IMR-90 (cell line): ENCODE measurements around the gene MTCL3.

Experiments
- ATAC-seq: fragments of 200-7000 bp; cut with Tn5 transposase; 2 replicates; pipeline ENCODE4 v1.9.1; 2020; ENCODE audit warnings: low read depth, mild to moderate bottlenecking, moderate library complexity
- BruUV-seq: library from RNA; stranded (reverse); fragments of 400-500 nt; replicated peaks from 2 replicates; lab custom pipeline; 2021; lab: Mats Ljungman, UMichigan
- CTCF ChIA-PET: fragments of 300-600 bp; formaldehyde crosslinking; extraction: SDS; loops from one replicate; lab custom pipeline; 2021; ENCODE audit warnings: antibody characterized with exemption; lab: Yijun Ruan, JAX
- POLR2A ChIA-PET: fragments of 300-600 bp; sonication (Branson Sonifier 250); formaldehyde crosslinking; loops from one replicate; lab custom pipeline; 2022; ENCODE audit warnings: antibody characterized with exemption; ENCODE audit not compliant: unreplicated experiment; lab: Charles Lee
- DNase-seq: peaks from one replicate; pipeline ENCODE4 v3.0.0; 2013
- H2AFZ ChIP-seq: replicated peaks from 2 replicates; pipeline ENCODE3; 2013; ENCODE audit warnings: low read length, mild to moderate bottlenecking; ENCODE audit not compliant: poor library complexity
- H2AK5ac ChIP-seq: 2 replicates; pipeline ENCODE4 v1.6.1; 2013; ENCODE audit warnings: low read depth, low read length, inconsistent platforms
- H2AK9ac ChIP-seq: replicated peaks from 2 replicates; pipeline ENCODE3; 2013; ENCODE audit warnings: mild to moderate bottlenecking, low read depth, low read length, moderate library complexity; ENCODE audit not compliant: poor library complexity
- H2BK120ac ChIP-seq: 2 replicates; pipeline ENCODE4 v1.6.1; 2013; ENCODE audit warnings: low read depth, low read length, inconsistent platforms
- H2BK15ac ChIP-seq: 3 replicates; pipeline ENCODE4 v1.6.1; 2013; ENCODE audit warnings: low read depth, low read length, inconsistent platforms
- H2BK20ac ChIP-seq: 2 replicates; pipeline ENCODE4 v1.6.1; 2013; ENCODE audit warnings: low read depth, mild to moderate bottlenecking, inconsistent platforms, low read length, moderate library complexity
- H2BK5ac ChIP-seq: 2 replicates; pipeline ENCODE4 v1.6.1; 2013; ENCODE audit warnings: mild to moderate bottlenecking, low read depth, low read length, inconsistent platforms; ENCODE audit not compliant: poor library complexity, severe bottlenecking
- H3K14ac ChIP-seq: replicated peaks from 2 replicates; pipeline ENCODE4 v1.6.1; 2013; ENCODE audit warnings: low read depth, low read length, inconsistent platforms
- H3K18ac ChIP-seq: 2 replicates; pipeline ENCODE4 v1.6.1; 2013; ENCODE audit warnings: low read depth, low read length, control low read depth
- H3K23ac ChIP-seq: 2 replicates; pipeline ENCODE4 v1.6.1; 2013; ENCODE audit warnings: low read depth, low read length, inconsistent platforms
- H3K27ac ChIP-seq: 2 replicates; pipeline ENCODE4 v1.5.1; 2013; ENCODE audit warnings: mild to moderate bottlenecking, control low read depth, low read length; ENCODE audit not compliant: insufficient read depth
- H3K27me3 ChIP-seq: 2 replicates; pipeline ENCODE4 v1.6.1; 2013; ENCODE audit warnings: low read length; ENCODE audit not compliant: control insufficient read depth, insufficient read depth
- H3K36me3 ChIP-seq: 2 replicates; pipeline ENCODE4 v1.6.1; 2013; ENCODE audit warnings: low read length, mixed read lengths; ENCODE audit not compliant: control insufficient read depth, insufficient read depth
- H3K4ac ChIP-seq: 2 replicates; pipeline ENCODE4 v1.6.1; 2013; ENCODE audit warnings: low read depth, low read length, inconsistent platforms
- H3K4me1 ChIP-seq: 2 replicates; pipeline ENCODE4 v1.6.1; 2013; ENCODE audit warnings: low read length, mixed read lengths; ENCODE audit not compliant: control insufficient read depth, insufficient read depth
- H3K4me2 ChIP-seq: 2 replicates; pipeline ENCODE4 v1.6.1; 2013; ENCODE audit warnings: low read depth, mild to moderate bottlenecking, control low read depth, low read length, moderate library complexity
- H3K4me3 ChIP-seq: 2 replicates; pipeline ENCODE4 v1.5.1; 2013; ENCODE audit warnings: low read depth, mild to moderate bottlenecking, control low read depth, low read length, moderate library complexity; ENCODE audit not compliant: insufficient read depth
- H3K56ac ChIP-seq: 2 replicates; pipeline ENCODE4 v1.6.1; 2013; ENCODE audit warnings: low read length, inconsistent platforms; ENCODE audit not compliant: insufficient read depth; ENCODE audit errors: extremely low read depth
- H3K79me1 ChIP-seq, 2 experiments: 2 replicates each; pipeline ENCODE4 v1.6.1; 2013; ENCODE audit warnings: low read length in 2 of 2, inconsistent platforms in 1 of 2, low read depth in 1 of 2
- H3K9ac ChIP-seq: 2 replicates; pipeline ENCODE4 v1.6.1; 2013; ENCODE audit warnings: low read depth, low read length, control low read depth
- H3K9me1 ChIP-seq: 2 replicates; pipeline ENCODE4 v1.6.1; 2013; ENCODE audit warnings: low read length, inconsistent platforms; ENCODE audit not compliant: insufficient read depth
- H3K9me3 ChIP-seq: 2 replicates; pipeline ENCODE4 v1.6.1; 2013; ENCODE audit warnings: low read length; ENCODE audit not compliant: control insufficient read depth, insufficient read depth
- H4K20me1 ChIP-seq: 2 replicates; pipeline ENCODE4 v1.6.1; 2013; ENCODE audit warnings: low read length, inconsistent platforms; ENCODE audit not compliant: insufficient read depth
- H4K5ac ChIP-seq: 2 replicates; pipeline ENCODE4 v1.6.1; 2013; ENCODE audit warnings: mild to moderate bottlenecking, low read depth, low read length, control low read depth
- H4K8ac ChIP-seq, 2 experiments: 2 replicates each; pipeline ENCODE4 v1.6.1; 2013; ENCODE audit warnings: low read depth in 2 of 2, low read length in 2 of 2, control low read depth in 1 of 2, inconsistent platforms in 1 of 2
- H4K91ac ChIP-seq: 2 replicates; pipeline ENCODE4 v1.6.1; 2013; ENCODE audit warnings: low read depth, low read length, inconsistent platforms; ENCODE audit not compliant: insufficient read depth
- BHLHE40 ChIP-seq: fragments of 150-350 bp; IDR thresholded peaks from 2 replicates; pipeline ENCODE4 v1.6.1; 2016; ENCODE audit warnings: mild to moderate bottlenecking, low read depth, low read length
- RAD21 ChIP-seq: IDR thresholded peaks from 2 replicates; pipeline ENCODE4 v1.6.1; 2012; ENCODE audit warnings: low read length, improper control_type of control experiment
- RCOR1 ChIP-seq: IDR thresholded peaks from 2 replicates; pipeline ENCODE4 v1.6.1; 2012; ENCODE audit warnings: mild to moderate bottlenecking, low read length, improper control_type of control experiment; ENCODE audit not compliant: insufficient replicate concordance
- SMC3 ChIP-seq: fragments of 150-350 bp; IDR thresholded peaks from 2 replicates; pipeline ENCODE4 v1.6.1; 2016; ENCODE audit warnings: low read depth, mild to moderate bottlenecking, antibody characterized with exemption, low read length, moderate library complexity
- WGBS, 2 experiments: methylation state at CpG; one replicate each; pipeline versions ENCODE4 v1.1.5 to v1.1.7; 2013; ENCODE audit warnings: missing lambda C conversion rate in 2 of 2; ENCODE audit not compliant: insufficient read length in 1 of 2; ENCODE audit errors: extremely low coverage in 2 of 2; 5-methylcytosine and 5-hydroxymethylcytosine counted together
- dilution Hi-C: fragments of 300-500 bp; cut with HindIII; formaldehyde crosslinking; loops from one replicate; pipeline ENCODE4 v1.14.3; 2018; ENCODE audit warnings: low sequenced_read_pairs; ENCODE audit not compliant: unreplicated experiment
- in situ Hi-C: fragments of 300-500 bp; cut with MboI; formaldehyde crosslinking; loops from 3 replicates; pipeline ENCODE4 v1.14.3; 2019; ENCODE audit warnings: low sequenced_read_pairs, inconsistent platforms, mixed read lengths
- intact Hi-C: fragments of 100-400 bp; cut with micrococcal nuclease; formaldehyde crosslinking; loops from 2 replicates; pipeline ENCODE4 v1.10.0; 2022
- TF ChIP-seq, protein P1 (sequence below): conservative IDR thresholded peaks from 2 replicates; pipeline ENCODE4 v1.5.1; 2012; ENCODE audit warnings: mild to moderate bottlenecking, low read depth, low read length, improper control_type of control experiment

MTCL3 gene

DNA sequence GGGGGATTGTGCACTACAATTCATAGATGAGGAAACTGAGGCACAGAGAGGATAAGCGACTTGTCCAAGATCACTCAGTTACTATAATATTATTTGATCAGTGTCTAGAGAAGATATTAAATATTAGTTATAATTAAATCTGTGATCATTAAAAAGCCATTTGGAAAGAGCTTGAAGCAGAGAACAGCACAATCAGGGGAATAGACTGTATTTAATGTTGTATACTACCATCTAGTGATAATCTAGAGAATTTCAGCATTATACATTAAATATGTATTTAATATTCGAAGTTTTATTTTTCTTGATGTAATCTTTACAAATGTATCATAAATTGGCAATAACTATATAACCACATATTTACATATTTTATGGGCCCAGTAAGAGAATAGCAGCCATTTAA lies 20.1 kb upstream of the MTCL3 start:
- H2AK9ac ChIP-seq = no peak overlapping the region
- no peaks in the 10 kb centered on the region for H4K20me1 ChIP-seq
- BruUV-seq = no TSS peak
- no peak overlapping the region for H2AFZ ChIP-seq
- no peak overlapping the region for H3K4me2 ChIP-seq
- H2AK5ac ChIP-seq = no peak overlapping the region
- no peak overlapping the region for H2BK20ac ChIP-seq
- DNase-seq (peak; percentile 47), ATAC-seq (peak; percentile 73)
- H3K4ac ChIP-seq = no peak overlapping the region
- POLR2A ChIA-PET = no interaction called here
- H4K91ac ChIP-seq = no peak overlapping the region
- H3K4me3 ChIP-seq = no peak overlapping the region
- no peak overlapping the region for H4K5ac ChIP-seq
- intact Hi-C loops (loop anchor here (1.0 to 10.0 kb wide), 4 partner anchors 74 to 734 kb away; no protein-coding TSS in a partner anchor), in situ Hi-C loops (loop anchor here (5.0 kb wide), 2 partner anchors 72 to 237 kb away; no protein-coding TSS in a partner anchor), dilution Hi-C loops (no loop called here)
- H3K23ac ChIP-seq = no peak overlapping the region
- no peaks in the 10 kb centered on the region for H3K36me3 ChIP-seq
- no peak overlapping the region for H3K9ac ChIP-seq
- peaks cover 4% of the 10 kb centered on the region; the same call in 1 of the 2 replicates for H3K27me3 ChIP-seq
- no peak overlapping the region for H3K18ac ChIP-seq
- CTCF ChIA-PET = interaction anchor here (0.7 to 3.5 kb wide), 6 partner anchors 23 to 250 kb away, joined by 3 to 12 read pairs (median 5); partner anchors contain the start of gene KIAA0408
- H2BK120ac ChIP-seq = no peak overlapping the region
- H2BK5ac ChIP-seq = no peak overlapping the region
- H3K14ac ChIP-seq = no peak overlapping the region
- no peaks in the 10 kb centered on the region for H3K4me1 ChIP-seq
- TF ChIP-seq RCOR1 (no peak), RAD21 (peak; percentile 66), BHLHE40 (no peak), SMC3 (peak; percentile 62)
- TF ChIP-seq, protein P1, sequence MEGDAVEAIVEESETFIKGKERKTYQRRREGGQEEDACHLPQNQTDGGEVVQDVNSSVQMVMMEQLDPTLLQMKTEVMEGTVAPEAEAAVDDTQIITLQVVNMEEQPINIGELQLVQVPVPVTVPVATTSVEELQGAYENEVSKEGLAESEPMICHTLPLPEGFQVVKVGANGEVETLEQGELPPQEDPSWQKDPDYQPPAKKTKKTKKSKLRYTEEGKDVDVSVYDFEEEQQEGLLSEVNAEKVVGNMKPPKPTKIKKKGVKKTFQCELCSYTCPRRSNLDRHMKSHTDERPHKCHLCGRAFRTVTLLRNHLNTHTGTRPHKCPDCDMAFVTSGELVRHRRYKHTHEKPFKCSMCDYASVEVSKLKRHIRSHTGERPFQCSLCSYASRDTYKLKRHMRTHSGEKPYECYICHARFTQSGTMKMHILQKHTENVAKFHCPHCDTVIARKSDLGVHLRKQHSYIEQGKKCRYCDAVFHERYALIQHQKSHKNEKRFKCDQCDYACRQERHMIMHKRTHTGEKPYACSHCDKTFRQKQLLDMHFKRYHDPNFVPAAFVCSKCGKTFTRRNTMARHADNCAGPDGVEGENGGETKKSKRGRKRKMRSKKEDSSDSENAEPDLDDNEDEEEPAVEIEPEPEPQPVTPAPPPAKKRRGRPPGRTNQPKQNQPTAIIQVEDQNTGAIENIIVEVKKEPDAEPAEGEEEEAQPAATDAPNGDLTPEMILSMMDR = peak; percentile 58
- no peak overlapping the region for H4K8ac ChIP-seq
- H3K9me3 ChIP-seq = no peaks in the 10 kb centered on the region
- H3K9me1 ChIP-seq = no peaks in the 10 kb centered on the region
- H2BK15ac ChIP-seq = no peak overlapping the region
- no peak overlapping the region for H3K27ac ChIP-seq
- no CpG with 5 or more reads among the region's 2 CpGs for WGBS, 2 experiments
- H3K56ac ChIP-seq = no peak overlapping the region
- H3K79me1 ChIP-seq = no peaks in the 10 kb centered on the region
